ENCODE results near the gene SMIM1.
"Not testable (repeated sequence)": the region's sequence is repeated elsewhere in the genome, so short reads cannot be mapped to it uniquely, and the experiment has no call there.

Gene SMIM1

GRCh38 chr1:3796215-3797061, 23.9 kb downstream of the SMIM1 start, which contains the start of gene LRRC47:
Gene LRRC47 (minus strand): TSS chr1:3796498. CDS start chr1:3796476, 22 bp downstream.
- peak; percentile 93 to 94 for DNase-seq

- no peak for DNase-seq
Measured at GRCh38 chr1:3799976-3800685, 27.6 kb downstream of the SMIM1 start.

GRCh38 chr1:3800795-3801194, 28.2 kb downstream of the SMIM1 start:
- DNase-seq, result not testable (repeated sequence)

- no peak for DNase-seq
Measured at GRCh38 chr1:3803905-3804626, 31.5 kb downstream of the SMIM1 start.

- DNase-seq, result not testable (repeated sequence)
Measured at GRCh38 chr1:3804627-3804944, 32.0 kb downstream of the SMIM1 start.

GRCh38 chr1:3805038-3805437, 32.5 kb downstream of the SMIM1 start:
- no peak for DNase-seq

GRCh38 chr1:3807769-3808168, 35.2 kb downstream of the SMIM1 start:
- no peak for DNase-seq

GRCh38 chr1:3809680-3810079, 37.1 kb downstream of the SMIM1 start:
- DNase-seq, result no peak

GRCh38 chr1:3810149-3810761, 37.7 kb downstream of the SMIM1 start:
- peak in 1 of 2 donors; percentile 19 for DNase-seq

GRCh38 chr1:3811595-3811911, 39.0 kb downstream of the SMIM1 start:
- DNase-seq, result no peak

GRCh38 chr1:3814065-3814464, 41.5 kb downstream of the SMIM1 start:
- DNase-seq, result no peak

- no peak for DNase-seq
Measured at GRCh38 chr1:3814771-3815561, 42.4 kb downstream of the SMIM1 start.

GRCh38 chr1:3816331-3817137, 44.0 kb downstream of the SMIM1 start:
- DNase-seq, result no peak

- DNase-seq, result no peak
Measured at GRCh38 chr1:3817138-3817740, 44.7 kb downstream of the SMIM1 start.

- no peak for DNase-seq
Measured at GRCh38 chr1:3817821-3818597, 45.5 kb downstream of the SMIM1 start.

GRCh38 chr1:3819771-3820200, 47.2 kb downstream of the SMIM1 start:
- no peak for DNase-seq

- DNase-seq, result no peak
Measured at GRCh38 chr1:3820316-3820715, 47.8 kb downstream of the SMIM1 start.

- DNase-seq, result no peak
Measured at GRCh38 chr1:3821004-3821403, 48.5 kb downstream of the SMIM1 start.

- DNase-seq, result no peak
Measured at GRCh38 chr1:3821447-3821846, 48.9 kb downstream of the SMIM1 start.

GRCh38 chr1:3821908-3822307, 49.4 kb downstream of the SMIM1 start:
- DNase-seq, result no peak
